HG02642 (cell line): ENCODE results near the gene FGD6.
"Not testable (repeated sequence)": the region's sequence is repeated elsewhere in the genome, so short reads cannot be mapped to it uniquely, and the experiment has no call there.

Experiments
- ATAC-seq: cut with Tn5 transposase; IDR thresholded peaks from one replicate; pipeline ENCODE4 v1.9.1; 2021; ENCODE audit warnings: mild to moderate bottlenecking; ENCODE audit not compliant: unreplicated experiment, poor library complexity

Gene FGD6

DNA sequence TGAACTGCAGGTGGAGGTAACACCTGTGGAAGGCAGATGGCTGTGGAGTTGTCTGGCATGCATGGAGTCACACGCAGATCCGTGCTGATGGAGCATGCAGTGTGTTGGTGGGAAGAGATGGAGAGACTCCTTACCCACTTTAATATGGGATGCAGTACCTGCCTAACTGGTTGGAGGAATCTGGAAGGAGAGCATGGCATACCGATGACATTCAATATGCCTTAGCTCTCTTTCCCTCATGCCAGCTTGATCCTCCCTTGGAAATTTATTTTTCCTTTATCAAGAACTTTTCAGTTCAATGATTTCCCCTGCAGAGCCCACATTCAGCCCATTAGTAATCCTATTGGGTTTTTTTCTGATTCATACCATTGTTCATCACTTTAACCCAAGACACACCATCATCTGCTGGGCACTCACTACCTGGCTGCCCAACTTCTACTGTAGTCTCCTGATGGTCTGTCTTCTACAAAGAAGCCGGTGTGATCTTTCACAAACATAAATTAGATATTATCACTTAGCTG is 117.9 kb downstream of the FGD6 start:
- ATAC-seq, result no peak

DNA sequence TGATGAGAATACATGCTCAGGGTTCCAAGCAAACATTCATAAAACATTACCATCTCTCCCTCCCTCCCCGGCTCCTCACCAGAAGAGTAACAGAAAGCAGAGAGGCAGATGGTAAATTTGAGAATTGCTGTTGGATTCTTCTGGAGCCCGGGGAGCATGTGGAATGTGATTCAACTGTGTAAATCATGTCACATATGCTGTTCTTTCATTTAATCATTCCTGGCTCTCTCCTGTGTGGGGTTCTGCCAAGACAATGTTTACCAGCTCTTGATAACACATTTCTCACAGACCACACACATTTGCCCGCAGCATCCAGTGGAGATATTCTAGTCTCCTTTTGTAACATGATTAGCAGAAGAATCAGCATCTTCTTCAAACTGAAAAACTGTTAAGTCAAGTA is 120.4 kb downstream of the FGD6 start:
- ATAC-seq, result no peak

DNA sequence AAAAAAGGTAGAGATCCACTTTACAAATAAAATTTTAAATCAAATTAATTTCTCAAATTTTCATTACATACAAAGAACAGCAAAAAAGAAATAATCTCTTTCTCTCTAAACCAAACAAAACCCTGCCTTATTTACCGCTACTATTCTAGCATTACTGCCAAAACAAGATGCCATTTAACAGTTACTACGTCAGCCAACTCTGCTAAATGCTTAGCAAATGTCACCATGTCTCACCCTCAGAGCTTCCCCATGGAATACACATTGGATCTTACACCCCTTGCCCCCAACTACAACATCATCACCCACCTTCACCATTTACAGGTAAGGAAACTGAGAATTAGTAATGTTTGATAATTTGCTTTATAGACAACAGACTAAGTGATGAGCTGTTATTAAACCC is 120.9 kb downstream of the FGD6 start:
- no peak for ATAC-seq

DNA sequence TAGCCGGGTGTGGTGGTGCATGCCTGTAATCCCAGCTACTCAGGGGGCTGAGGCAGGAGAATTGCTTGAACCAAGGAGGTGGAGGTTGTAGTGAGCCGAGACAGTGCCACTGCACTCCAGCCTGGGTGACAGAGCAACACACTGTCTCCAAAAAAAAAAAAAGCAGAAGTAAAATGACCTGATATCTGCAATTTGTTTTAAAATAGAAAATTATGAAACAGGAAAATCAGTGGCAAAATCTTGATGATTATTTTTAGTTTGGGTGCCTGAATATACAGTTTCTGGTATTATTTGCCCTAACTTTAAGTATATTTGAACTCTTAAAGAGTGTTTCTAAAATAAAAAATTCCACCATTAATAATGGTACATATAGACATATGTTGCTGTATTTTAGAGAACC is 121.4 kb downstream of the FGD6 start:
- not testable (repeated sequence) for ATAC-seq

DNA sequence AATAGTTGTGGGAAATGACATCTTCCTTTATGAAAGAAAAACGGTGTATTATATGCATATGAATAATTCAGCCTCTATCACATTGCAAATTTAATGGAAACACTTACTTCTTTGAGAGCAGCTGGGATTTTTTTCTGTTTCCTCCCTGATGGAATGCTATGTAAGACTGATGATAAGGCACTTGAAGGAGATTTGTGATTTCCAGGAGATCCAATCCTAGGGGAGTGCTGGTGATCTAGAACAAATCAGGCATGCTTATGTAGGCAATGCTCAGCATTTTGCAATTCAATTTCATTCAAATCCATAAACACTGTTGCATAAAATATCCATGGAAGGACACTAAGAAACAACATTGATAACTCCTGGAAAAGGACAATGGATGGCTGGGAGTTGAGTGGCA is 127.8 kb downstream of the FGD6 start:
- ATAC-seq, result no peak

DNA sequence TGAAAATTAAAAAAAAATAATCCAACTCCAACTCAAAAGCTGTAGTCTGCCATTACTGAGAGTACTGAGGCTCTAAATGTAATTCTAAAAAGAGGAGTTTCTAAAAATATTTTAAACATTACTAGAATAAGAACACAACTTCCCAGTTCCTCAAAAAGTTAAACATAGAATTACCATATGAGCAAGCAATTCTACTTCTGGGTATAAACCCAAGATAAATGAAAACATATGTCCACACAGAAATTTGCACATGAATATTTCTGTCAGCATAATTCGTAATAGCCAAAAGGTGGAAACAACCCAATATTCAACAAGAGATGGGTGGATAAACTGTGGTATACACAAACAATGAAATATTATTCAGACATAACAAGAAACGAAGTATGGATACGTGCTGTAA is 128.9 kb downstream of the FGD6 start:
- peak; percentile 55 for ATAC-seq

DNA sequence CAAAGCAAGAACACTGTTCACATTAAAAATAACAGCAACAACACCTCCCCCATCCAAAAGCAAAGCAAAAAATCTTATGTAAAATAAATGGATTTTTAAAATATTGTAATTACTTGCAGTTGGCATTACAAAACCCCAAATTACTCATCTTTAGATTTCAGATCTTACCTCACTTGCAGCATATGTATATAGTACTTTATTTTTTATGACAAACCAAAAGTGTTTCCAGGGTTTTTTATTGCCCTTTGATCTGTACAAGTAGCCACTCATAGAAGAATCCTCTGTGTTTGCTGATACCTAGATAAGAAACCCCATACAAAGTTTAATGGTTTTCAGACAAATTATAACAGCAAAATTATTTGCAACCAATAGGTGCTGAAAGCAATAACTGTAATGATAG is 131.7 kb downstream of the FGD6 start:
- no peak for ATAC-seq

DNA sequence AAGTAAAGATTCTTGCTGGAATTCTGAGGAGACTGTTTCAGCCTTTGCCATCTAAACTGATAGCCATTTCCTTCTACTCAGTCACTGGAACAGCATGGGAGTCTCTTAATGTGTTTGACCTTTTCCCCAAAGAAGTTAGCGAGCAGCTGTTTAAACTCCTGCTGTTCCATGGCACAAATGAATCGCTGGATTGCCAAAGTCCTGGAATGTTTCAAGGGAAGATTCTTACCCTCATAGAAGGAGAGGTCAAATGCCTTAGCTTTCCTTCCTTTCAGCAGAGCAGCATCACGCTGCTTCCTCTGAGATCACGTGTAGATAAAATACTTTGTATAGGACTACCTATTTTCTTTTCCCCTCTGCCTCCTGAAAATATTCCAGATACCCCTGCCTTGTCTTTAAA is 133.3 kb downstream of the FGD6 start:
- no peak for ATAC-seq

DNA sequence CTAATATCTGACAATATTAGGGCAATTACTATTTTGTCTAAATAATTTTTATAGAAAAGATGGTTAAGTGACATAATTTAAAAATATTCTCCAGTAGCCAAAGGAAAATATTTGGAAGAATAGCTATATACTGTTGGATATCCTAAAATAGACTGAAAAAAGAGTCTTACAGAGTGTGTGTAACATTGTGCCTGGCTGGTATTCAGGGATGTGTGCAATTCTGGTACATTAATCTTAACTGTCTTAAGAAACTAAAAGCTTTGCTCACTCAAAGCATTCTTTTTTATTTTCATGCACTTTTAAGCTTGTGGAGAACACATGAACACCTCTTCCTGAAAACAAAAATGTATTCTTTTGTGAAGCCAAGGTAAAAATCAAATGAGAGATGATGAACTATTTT is 133.8 kb downstream of the FGD6 start:
- no peak for ATAC-seq

DNA sequence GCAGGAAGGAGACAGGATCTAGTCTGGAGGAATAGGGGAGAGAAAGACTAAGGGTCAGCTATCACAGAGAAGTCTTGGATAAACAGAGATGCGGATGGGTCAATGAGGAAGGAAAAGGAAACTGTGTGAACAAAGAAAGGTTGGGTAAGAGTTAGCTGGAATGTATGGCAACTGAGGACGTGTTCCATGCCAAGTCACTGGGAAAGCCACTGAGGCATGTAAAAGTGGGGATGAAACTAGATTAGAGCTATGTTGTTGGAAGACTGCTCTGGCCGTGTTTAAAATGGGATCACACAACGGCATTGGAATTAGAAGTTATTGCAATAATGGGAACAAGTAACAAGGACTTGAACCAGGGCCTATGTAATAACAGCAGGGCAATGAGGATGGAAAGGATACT is 139.9 kb downstream of the FGD6 start:
- no peak for ATAC-seq

DNA sequence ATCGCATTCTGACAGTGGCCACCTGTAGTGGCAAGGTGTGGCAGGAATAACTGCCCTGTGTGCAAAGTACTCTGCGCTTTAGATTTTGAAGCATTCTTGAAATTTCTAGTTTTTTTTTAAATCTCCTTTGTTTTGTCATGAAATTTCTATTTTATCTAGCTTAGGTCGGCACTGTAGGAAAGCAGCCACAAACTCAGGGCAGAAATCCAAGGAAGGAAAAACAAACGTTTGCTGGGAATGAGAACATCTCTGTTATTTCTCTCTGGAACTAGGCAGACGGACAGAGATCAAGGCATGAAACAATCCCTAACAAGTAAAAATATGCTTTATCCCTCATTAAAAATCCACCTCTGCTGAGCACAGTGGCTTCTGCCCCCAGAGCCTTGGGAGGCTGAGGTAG is 142.5 kb downstream of the FGD6 start:
- ATAC-seq, result no peak

DNA sequence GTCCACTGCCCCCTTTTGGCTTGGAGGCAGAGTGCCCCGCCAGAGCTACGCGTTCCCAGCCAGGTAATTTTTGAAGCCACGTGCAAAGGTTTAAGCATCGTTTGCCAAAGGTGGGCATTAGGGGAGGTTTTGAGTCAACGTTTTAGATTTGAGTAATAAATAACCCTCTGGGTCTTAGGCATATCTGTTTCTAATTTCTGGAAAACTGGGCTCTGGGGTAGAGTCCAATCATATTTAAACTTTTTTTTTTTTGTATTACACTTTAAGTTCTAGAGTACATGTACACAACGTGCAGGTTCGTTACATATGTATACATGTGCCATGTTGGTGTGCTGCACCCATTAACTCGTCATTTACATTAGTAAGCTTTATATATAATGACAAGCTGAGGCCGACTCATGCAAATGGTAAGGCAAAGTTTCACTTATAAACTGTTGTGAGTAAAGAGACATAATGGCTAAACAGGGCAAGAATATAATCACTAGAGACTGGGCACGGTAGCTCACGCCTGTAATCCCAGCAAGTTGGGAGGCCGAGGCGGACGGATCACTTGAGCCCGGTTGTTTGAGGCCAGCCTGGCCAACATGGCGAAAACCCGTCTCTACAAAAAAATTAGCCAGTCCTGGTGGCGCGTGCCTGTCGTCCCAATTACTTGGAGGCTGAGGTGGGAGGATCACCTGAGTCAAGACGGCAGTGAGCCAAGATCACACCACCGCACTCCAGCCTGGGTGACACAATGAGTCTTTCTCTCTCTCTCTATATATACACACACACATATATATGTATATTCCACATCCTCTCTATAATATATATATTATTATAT is 143.4 kb downstream of the FGD6 start:
- no peak for ATAC-seq

DNA sequence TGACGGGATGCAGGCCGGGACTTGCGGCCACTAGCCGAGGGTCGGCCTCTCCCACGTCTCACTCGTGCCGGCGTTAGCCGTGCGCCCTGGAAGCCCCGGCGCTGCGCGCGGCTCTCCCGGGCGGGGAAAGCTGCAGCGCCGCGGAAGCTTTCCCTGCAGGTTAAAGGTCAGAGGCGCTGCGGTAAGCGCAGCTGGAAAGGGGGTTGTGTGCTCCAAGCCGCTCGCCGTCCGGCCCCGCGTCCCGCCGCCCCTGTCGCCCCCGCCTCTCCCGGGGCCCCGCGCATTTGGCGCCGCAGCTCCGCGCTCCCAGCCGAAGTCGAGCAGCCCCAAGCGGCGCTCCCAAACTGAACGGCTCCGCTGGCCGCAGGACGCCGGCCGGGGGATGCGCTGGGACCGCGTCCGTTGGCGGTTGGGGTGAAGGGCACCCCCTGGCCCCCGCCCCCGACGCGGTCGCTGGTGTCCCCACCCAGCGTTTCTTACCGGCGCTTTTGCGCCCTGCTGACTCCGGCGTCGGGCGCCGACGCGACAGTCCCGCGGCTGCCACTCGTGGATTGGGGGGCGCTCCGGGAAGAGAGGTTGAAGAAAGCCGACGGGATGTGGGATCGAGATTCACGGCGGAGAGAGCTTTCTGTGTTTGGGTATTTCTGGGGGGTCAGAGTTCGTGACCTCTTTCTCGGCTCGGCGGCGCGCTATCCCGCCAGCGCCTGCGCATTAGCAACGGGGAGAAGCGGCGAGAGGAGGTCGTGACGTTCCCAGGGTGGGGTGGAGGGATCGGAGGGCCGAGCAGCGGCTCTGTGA is 144.2 kb downstream of the FGD6 start, which contains the start of gene NR2C1:
TSS of gene NR2C1 (minus strand) at position 719 of the 798 bp plus-strand sequence. CDS start 6,234 bp downstream, outside the sequence.
- peak; percentile 96 for ATAC-seq

DNA sequence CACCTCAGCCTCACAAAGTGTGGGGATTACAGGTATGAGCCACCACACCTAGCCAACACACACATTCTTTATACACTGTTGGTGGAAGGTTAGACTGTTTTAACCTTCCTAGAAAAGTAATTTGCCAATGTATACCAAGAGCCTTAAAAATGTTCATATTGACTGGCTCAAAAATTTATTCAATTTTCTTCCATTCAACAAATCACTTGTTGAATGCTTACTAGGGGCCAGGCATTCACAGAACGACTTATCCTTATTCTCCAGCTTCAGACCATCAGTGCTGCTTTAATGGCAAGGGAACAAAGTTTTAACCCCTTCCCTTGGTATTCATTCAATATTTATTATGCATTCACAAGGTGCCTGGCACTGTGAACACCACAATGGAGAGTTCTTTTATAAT is 146.9 kb downstream of the FGD6 start:
- no peak for ATAC-seq

DNA sequence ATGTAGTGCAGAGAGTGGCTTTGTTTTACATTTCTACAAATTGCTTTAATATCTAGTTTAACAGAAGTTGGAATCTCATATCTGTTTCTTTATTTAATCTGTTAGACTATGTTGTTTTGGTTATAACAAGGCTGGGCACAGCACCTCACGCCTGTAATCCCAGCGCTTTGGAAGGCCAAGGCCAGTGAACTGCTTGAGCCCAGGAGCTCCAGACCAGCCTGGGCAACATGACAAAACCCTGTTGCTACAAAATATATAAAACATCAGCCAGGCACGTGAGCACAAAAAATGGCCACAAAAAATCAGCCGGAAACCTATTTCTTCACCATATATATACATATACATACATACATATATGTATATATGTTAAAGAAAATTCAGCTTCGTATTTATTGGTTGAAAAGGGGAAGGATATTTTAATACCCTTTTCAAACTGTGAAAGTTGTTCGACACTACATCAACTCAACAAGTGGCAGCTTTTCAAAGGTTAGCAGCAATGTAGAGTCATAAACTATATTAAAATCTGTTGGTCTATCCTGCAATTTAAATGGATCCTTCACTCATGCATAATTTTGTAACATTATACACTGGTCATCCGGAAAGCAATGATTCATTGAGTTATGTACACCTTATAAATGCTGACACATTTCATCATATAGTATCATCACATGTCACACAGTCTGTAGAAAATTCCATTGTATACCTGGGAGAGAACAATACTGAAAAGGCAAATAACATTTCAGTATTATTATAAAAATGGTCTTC is 151.0 kb downstream of the FGD6 start:
- ATAC-seq, result no peak

DNA sequence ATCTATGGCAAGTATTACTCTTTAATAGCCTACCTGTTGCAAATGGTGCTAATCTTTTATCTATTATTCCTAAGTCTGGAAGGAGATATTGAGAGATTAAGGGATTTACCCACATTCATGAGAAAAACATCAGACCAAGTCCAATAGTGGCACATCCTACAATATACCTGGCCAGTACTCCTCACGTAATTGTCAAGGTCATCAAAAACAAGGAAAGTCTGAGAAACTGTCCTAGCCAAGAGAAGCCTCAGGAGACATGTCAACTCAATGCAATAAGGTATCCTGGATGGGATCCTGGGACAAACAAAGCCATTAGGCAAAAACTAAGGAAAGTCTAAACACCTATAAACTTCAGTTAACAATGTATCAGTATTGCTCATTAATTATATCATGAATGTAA is 156.3 kb downstream of the FGD6 start:
- no peak for ATAC-seq

DNA sequence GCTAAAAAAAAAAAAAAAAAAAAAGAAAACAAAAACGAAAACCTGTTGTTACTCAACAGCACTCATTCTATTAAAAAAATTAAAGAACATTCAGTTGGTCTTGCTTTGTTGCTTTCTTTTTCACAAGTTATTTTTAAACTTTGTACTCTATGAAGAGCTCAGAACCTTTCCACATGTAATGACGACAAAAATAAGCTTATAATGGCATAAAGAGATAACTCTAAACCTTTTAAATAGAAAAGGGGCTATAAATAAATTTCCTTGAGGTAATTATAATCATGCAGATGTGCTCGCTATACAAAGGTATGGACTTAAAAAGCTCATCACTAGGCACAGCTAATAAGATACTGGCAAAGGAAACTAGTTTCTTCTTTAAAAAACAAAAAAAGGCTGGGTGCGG is 157.3 kb downstream of the FGD6 start:
- no peak for ATAC-seq

DNA sequence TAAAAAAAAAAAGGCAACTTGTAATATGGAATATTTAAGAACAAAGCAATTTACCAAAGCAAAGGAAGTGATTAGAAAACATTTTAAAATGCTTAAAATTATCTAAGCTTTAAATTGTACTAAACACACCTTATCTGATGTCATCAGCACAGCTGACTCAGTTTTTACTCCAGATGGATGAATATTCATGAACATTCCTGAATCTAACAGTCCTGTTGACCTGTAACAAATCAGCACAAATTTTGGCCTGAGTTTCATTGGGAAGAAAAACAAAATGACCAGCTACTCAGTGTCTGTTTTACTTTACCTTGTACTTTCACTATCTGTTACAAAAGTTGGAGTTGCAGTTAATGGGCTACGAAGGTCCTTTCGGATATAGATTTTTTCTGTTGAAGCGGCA is 159.8 kb downstream of the FGD6 start:
- no peak for ATAC-seq

DNA sequence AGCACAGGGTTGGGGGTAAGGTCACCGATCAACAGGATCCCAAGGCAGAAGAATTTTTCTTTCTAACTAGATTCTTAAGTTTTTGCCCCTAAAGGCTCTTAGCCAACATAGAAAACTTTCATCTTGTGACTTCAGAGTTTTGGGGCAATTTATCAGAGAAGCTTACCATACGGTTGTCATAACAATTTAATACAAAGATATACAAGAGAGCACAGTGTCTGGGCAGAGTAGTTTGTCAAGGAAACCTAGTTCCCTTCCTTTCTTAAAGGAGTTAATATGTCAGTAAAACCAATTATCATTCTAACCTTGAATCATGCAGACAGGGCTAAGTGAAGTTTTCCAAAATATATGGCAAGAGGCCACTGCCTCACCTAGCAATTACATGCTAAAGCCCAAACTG is 162.2 kb downstream of the FGD6 start:
- ATAC-seq, result no peak

DNA sequence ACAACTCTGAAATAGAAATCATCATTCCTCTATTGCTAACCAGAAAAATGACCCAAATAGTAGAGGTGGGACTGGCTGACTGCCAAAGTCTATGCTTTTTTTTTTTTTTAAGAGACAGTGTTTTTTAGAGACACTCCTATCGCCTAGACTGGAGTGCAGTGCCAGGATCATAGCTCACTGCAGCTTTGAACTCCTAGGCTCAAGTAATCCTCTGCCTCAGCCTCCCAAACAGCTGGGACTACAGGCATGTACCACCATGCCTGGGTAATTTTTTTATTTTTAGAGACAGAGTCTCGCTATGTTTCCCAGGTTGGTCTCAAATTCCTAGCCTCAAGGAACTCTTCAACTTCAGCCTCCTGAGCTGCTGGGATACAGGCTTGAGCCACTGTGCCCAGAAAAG is 163.1 kb downstream of the FGD6 start:
- ATAC-seq, result no peak

DNA sequence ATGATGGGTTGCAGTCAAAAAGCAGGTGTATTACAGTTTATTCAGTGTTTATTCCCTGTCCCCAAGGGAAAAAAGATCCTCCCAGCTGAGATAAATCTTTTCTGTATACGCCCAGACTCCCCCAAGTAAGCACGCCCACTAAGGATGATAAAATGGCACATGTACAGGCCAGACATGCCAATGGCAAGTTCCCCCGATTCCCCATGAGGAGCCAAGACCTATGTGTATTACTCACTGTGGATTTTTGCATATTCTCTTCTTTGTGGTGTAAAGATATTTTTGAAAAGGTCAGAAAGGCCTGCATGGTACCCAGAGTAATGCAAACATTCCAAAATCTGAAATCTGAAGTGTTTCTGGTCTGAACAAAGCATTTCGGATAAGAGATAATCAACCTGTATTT is 166.0 kb downstream of the FGD6 start:
- no peak for ATAC-seq
